T1000 (cell line): ENCODE data around the gene CSNK2A1.
A peak's percentile ranks its signal among the peaks of the same experiment; 100 is the strongest.
"Not testable (repeated sequence)": the region's sequence is repeated elsewhere in the genome, so short reads cannot be mapped to it uniquely, and the experiment has no call there.

Source experiments
- DNase-seq: peaks from one replicate; lab custom pipeline; 2025; ENCODE audit warnings: mixed read lengths; lab: John Stamatoyannopoulos, UW

CSNK2A1 gene

GRCh38 chr20:543369-544152 is at the start of gene CSNK2A1:
TSS of gene CSNK2A1 (minus strand) at chr20:543790. CDS start at chr20:508551, 35,239 bp downstream.
- DNase-seq = peak; percentile 60

DNA sequence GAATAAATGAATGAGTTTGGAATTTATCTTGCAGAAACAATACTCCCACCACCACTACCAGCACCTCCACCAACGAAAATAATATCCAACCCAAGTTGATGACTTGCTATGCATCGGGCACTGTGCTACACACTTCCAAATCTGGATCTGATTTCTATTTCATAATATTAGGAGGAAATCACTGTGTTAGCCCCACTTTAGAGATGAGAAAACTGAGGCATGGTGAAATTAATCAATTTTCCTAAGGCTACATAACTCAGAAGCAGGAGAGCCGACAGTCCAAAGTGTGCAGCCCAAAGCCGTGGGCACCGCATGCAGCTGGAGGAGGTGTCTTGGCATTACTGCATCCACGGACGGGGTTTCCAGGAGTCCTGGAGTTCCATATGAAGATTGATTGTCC is 48.9 kb upstream of the CSNK2A1 start:
- no peak for DNase-seq

DNA sequence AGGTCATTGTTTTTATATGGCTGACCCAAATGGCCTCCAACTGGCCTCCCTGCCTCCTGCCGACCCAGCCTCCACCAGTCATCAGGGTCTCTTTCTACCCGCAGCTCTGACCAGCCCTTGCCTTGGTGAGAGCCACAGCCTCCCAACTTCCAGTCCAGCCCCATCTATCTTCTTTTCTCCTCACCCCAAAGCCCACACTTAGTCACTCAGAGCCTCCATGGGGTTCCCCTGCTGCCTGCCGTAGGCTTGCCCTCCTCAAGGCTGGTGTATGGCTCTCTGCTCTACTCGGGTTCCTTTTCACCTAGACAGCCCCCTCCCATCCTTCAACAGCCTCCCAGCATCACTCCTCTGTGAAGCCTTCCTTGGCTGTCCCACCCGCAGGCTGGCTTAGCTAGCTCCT is 48.4 kb upstream of the CSNK2A1 start:
- DNase-seq = no peak

- DNase-seq = no peak
Observed at GRCh38 chr20:588932-589672, 45.5 kb upstream of the CSNK2A1 start.

DNA sequence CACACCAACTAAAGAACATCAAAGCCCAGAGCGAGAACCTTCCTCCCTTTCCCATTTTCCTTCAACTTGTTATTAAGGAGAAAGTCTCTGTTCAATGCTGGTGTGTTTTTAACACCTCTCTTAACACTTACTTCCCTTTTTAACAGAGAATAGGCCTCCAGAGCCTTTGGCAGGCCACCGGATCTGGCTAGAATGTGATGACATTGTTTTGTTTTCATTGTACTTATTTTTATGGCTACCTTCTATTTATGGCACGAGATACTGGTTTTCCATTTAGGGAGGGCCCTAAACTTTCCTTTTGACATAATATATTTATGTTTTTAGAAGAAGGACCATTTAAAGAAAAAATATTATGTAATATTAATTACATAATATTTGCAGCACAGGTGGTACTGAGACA is 44.9 kb upstream of the CSNK2A1 start:
- DNase-seq = no peak

DNA sequence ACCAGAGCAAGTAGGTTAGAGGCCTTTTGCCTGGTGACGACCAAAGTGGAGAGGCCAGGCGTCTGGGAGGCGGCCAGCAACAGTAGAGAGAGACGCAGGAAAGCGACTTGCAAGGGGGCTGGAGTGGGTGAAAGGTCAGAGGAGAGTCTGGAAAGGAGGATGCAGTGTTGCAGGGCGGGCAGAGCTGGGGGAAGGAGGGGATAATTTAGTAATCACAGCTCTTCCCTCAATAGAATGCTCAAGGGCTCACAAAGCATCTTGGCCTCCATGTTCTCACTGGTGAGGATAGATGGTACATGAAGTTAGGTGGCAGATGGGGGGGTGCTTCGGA is 41.3 kb upstream of the CSNK2A1 start:
- no peak for DNase-seq

DNA sequence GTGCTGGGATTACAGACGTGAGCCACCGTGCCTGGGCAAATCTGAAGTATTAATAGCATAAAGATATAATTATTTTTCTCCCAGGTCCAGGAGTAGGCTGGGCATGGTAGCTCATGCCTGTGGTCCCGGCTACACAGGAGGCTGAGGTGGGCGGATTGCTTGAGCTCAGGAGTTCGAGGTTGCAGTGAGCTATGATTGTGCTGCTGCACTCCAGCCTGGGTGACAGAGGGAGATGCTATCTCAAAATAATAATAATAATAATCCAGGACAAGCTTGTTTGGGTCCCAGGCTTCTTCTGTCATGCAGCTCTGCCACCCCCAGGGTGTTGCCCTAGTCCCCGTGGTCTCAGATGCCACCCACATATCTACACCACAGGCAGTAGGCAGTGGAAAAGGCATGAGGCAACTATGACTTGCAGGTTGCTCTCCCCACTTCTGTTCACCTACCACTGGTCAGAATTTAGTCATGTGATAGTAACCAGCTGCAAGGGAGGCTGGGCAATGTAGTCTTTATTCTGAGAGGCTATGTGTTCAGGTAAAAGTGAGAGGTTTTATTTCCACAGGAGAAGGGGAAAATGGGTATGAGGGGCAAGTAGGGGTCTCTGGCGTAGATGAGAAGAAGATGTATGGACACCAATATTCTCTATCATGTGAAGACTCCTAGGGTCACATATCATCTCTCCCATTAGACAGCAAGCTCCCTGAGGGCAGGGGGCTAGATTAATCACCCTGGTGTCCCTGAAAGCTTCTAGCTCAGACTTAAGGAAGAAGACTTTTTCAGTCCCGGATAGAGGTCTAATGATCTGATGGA is 40.8 kb upstream of the CSNK2A1 start:
- DNase-seq = no peak

GRCh38 chr20:582204-582603 is 38.6 kb upstream of the CSNK2A1 start:
- DNase-seq = no peak

- not testable (repeated sequence) for DNase-seq
Observed at GRCh38 chr20:578940-579690, 35.5 kb upstream of the CSNK2A1 start.

GRCh38 chr20:577167-577791 is 33.7 kb upstream of the CSNK2A1 start:
- no peak for DNase-seq

DNA sequence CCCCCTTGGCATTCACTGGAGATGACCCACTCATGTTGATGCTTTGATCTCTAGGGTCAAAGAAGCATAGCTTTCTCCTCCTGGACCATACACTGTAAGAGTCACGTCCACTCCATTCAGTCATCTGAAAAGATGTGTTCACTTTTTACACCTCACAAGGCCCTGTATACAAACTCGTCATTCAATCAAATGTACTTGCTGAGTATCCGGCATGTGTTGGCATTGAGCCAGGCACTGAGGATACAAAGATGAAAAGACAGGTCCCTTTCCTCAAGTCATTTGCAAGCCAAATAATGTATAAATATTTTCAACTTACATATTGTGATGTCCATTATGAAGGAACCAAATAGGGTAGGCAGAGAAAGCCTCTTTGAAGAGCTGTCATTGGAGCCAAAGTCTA is 32.6 kb upstream of the CSNK2A1 start:
- DNase-seq = no peak

- no peak for DNase-seq
Observed at GRCh38 chr20:575230-575629, 31.6 kb upstream of the CSNK2A1 start.

DNA sequence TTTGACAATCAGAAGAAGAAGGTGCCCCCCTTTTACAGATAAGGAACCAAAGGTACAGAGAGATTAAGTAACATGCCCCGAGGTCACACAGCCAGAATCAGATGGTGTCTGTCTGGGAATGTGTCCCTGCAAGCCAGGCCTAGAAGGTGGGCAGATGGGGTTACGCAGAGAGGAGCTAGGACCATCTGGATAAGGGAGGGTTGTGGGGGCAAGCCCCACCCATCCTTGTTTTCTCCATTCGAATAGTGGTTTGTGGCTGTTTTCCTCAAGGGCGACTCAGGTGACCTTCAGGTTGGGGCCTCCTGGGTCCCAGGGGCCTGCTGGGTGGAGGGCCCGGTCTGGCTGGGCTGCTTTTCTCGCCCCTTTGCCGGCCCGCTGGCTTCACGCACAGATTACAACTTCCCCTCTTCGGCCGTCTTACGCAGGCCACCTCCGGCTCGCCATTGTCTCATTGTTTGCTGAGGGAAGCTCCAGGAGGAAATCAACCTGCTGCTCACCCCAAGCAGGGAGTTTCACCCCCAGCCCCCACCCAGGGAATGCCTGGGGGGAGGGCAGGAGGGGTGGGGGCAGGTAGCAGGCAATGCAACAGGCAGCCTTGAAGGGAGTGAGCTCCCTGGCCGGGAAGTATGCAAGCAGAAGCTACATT is 30.8 kb upstream of the CSNK2A1 start:
- DNase-seq = no peak

- no peak for DNase-seq
Observed at GRCh38 chr20:573414-574296, 30.1 kb upstream of the CSNK2A1 start.

DNA sequence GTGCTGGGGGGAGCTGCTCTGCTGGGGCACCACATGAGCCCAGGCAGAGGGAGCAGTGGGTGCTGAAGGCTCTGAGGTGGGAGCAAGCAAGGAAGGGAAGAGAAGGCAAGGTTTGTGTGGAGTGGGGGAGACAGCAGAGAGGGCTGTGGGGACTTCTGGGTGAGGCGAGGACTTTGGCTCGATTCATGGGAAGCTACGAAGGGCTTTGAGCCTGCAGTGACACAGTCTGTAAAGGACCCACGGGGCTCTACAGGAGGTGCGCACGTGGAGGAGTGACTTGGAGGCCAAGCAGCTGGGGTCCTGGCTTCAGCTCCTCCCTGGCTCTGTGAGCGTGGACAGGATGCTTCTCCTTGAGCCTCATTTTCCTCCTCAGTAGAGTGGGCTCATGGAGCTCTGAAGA is 29.1 kb upstream of the CSNK2A1 start:
- no peak for DNase-seq

DNA sequence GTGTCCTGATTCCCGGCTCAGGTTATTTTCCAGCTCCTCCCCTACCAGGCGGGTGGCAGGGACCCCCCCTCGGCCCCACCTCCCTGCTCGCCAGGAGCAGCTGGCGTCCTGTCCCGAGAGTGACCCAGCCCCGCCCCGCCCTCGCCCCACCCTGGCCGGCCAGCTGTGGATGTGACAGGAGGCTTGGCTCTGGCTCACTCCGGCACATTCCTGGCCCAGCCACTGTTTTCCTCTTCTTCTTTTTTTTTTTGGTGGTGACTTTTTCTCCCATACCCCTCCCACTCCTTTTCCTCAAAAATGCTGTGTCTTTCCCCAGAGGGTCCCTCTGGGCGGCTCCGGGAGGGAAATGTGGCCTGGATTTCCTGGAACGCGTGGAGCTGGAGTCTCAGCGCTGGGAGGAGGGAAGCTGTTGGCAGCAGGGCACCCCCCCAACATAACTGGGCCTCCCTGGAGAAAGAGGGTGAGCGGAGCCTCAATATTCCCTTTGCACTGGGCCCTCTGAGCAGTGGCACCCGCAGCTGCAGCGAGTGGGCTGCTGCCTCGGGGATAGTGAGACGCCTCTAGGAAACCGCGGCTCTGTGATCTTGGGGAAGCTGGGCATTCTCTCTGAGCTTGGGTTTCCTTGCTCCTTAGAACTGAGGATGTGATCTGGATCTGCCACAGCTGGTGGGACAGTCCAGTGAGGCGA is 28.3 kb upstream of the CSNK2A1 start:
- no peak for DNase-seq

GRCh38 chr20:568673-569415 is 25.3 kb upstream of the CSNK2A1 start:
- DNase-seq = no peak

GRCh38 chr20:568097-568652 is 24.6 kb upstream of the CSNK2A1 start:
- DNase-seq = no peak
